H9 (cell line): Measurements from ENCODE around the gene ZNF732. TPM values are rescaled to one million over a fixed set of nuclear protein-coding genes. Genes with fewer than 3 reads are reported as not detected.

ENCODE experiments used
- DNase-seq: peaks from one replicate; pipeline ENCODE4 v3.0.0-alpha.2; 2017
- H2AFZ ChIP-seq: one replicate; pipeline ENCODE4 v1.6.1; 2013; ENCODE audit warnings: mild to moderate bottlenecking, low read length, control low read depth, moderate library complexity
- H2AK5ac ChIP-seq: 2 replicates; pipeline ENCODE4 v1.6.1; 2013; ENCODE audit warnings: low read length, control low read depth, mixed read lengths; ENCODE audit not compliant: insufficient read length
- H2BK120ac ChIP-seq: one replicate; pipeline ENCODE4 v1.6.1; 2013; ENCODE audit warnings: low read depth, mild to moderate bottlenecking, low read length, control low read depth, inconsistent platforms; ENCODE audit not compliant: poor library complexity, severe bottlenecking
- H2BK12ac ChIP-seq: 2 replicates; pipeline ENCODE4 v1.6.1; 2013; ENCODE audit warnings: low read length, control low read depth, mixed read lengths, low read depth; ENCODE audit not compliant: insufficient read length
- H2BK15ac ChIP-seq: 2 replicates; pipeline ENCODE4 v1.6.1; 2013; ENCODE audit warnings: low read depth, low read length, control low read depth
- H2BK20ac ChIP-seq: one replicate; pipeline ENCODE4 v1.6.1; 2013; ENCODE audit warnings: low read depth, mild to moderate bottlenecking, low read length, control low read depth, inconsistent platforms; ENCODE audit not compliant: poor library complexity, severe bottlenecking
- H2BK5ac ChIP-seq: 2 replicates; pipeline ENCODE4 v1.6.1; 2013; ENCODE audit warnings: low read length, control low read depth, mixed read lengths; ENCODE audit not compliant: insufficient read length
- H3K14ac ChIP-seq: 2 replicates; pipeline ENCODE4 v1.6.1; 2013; ENCODE audit warnings: low read length, control low read depth; ENCODE audit not compliant: insufficient read depth
- H3K18ac ChIP-seq: 2 replicates; pipeline ENCODE4 v1.6.1; 2013; ENCODE audit warnings: low read depth, mild to moderate bottlenecking, mixed read lengths, low read length, control low read depth; ENCODE audit not compliant: insufficient read length
- H3K23ac ChIP-seq: 2 replicates; pipeline ENCODE4 v1.6.1; 2013; ENCODE audit warnings: low read length, control low read depth, mixed read lengths, low read depth; ENCODE audit not compliant: insufficient read length
- H3K23me2 ChIP-seq: 2 replicates; pipeline ENCODE4 v1.6.1; 2013; ENCODE audit warnings: low read depth, mild to moderate bottlenecking, mixed read lengths, low read length, control low read depth; ENCODE audit not compliant: insufficient read length, poor library complexity, severe bottlenecking
- H3K27ac ChIP-seq: 2 replicates; pipeline ENCODE4 v1.5.1; 2013; ENCODE audit warnings: low read length, control low read depth, mixed read lengths, low read depth; ENCODE audit not compliant: insufficient read length
- H3K27me3 ChIP-seq: 2 replicates; pipeline ENCODE4 v1.6.1; 2013; ENCODE audit warnings: low read length, control low read depth, inconsistent platforms; ENCODE audit not compliant: insufficient read depth
- H3K4ac ChIP-seq: 2 replicates; pipeline ENCODE4 v1.6.1; 2013; ENCODE audit warnings: low read depth, mild to moderate bottlenecking, control low read depth, inconsistent platforms, low read length, moderate library complexity
- H3K4me1 ChIP-seq: 2 replicates; pipeline ENCODE4 v1.6.1; 2013; ENCODE audit warnings: low read length, control low read depth, inconsistent platforms; ENCODE audit not compliant: insufficient read depth
- H3K4me2 ChIP-seq: 2 replicates; pipeline ENCODE4 v1.6.1; 2013; ENCODE audit warnings: low read length, control low read depth, mixed read lengths; ENCODE audit not compliant: insufficient read length, insufficient read depth
- H3K56ac ChIP-seq: 2 replicates; pipeline ENCODE4 v1.6.1; 2013; ENCODE audit warnings: low read depth, mild to moderate bottlenecking, mixed read lengths, low read length, control low read depth; ENCODE audit not compliant: insufficient read length
- H3K79me1 ChIP-seq: 2 replicates; pipeline ENCODE4 v1.6.1; 2013; ENCODE audit warnings: low read depth, mild to moderate bottlenecking, moderate library complexity, low read length, control low read depth, inconsistent platforms; ENCODE audit not compliant: insufficient read depth, poor library complexity, severe bottlenecking
- H3K79me2 ChIP-seq: 2 replicates; pipeline ENCODE4 v1.6.1; 2013; ENCODE audit warnings: low read length, control low read depth, inconsistent platforms; ENCODE audit not compliant: insufficient read depth
- H3K9ac ChIP-seq: 2 replicates; pipeline ENCODE4 v1.6.1; 2013; ENCODE audit warnings: low read length, control low read depth, mixed read lengths; ENCODE audit not compliant: insufficient read length; ENCODE audit errors: extremely low read depth
- H3K9me3 ChIP-seq: one replicate; pipeline ENCODE4 v1.6.1; 2013; ENCODE audit warnings: low read depth, low read length, inconsistent platforms; ENCODE audit not compliant: control insufficient read depth
- H3T11ph ChIP-seq: one replicate; pipeline ENCODE4 v1.6.1; 2013; ENCODE audit warnings: mild to moderate bottlenecking, low read length, control low read depth, inconsistent platforms
- H4K20me1 ChIP-seq: one replicate; pipeline ENCODE4 v1.6.1; 2013; ENCODE audit not compliant: control insufficient read depth, insufficient read length, insufficient read depth
- H4K5ac ChIP-seq: 2 replicates; pipeline ENCODE4 v1.6.1; 2013; ENCODE audit warnings: low read depth, mild to moderate bottlenecking, mixed read lengths, low read length, control low read depth; ENCODE audit not compliant: insufficient read length
- H4K8ac ChIP-seq: replicated peaks from 2 replicates; pipeline ENCODE4 v1.6.1; 2013; ENCODE audit warnings: low read length, control low read depth, mixed read lengths, low read depth; ENCODE audit not compliant: insufficient read length
- H4K91ac ChIP-seq: 2 replicates; pipeline ENCODE4 v1.6.1; 2013; ENCODE audit warnings: low read depth, mild to moderate bottlenecking, moderate library complexity, mixed read lengths, low read length, control low read depth; ENCODE audit not compliant: insufficient read length
- H3K27ac Mint-ChIP-seq, 3 experiments: 2 replicates in 2 of 3; 3 replicates in 1 of 3; pipeline ENCODE4 v1.8.0; 2020 to 2021; ENCODE audit warnings: mixed read lengths in 3 of 3, mild to moderate bottlenecking in 1 of 3, moderate library complexity in 1 of 3
- H3K27me3 Mint-ChIP-seq: 2 replicates; pipeline ENCODE4 v1.8.0; 2021; ENCODE audit warnings: low read depth, mild to moderate bottlenecking, moderate library complexity, mixed read lengths
- H3K36me3 Mint-ChIP-seq, 3 experiments: 2 replicates in 2 of 3; 3 replicates in 1 of 3; pipeline ENCODE4 v1.8.0; 2020 to 2021; ENCODE audit warnings: low read depth in 3 of 3, mixed read lengths in 3 of 3; ENCODE audit not compliant: insufficient read depth in 1 of 3
- H3K4me1 Mint-ChIP-seq, 2 experiments: 2 replicates each; pipeline ENCODE4 v1.8.0; 2020; ENCODE audit warnings: mixed read lengths in 2 of 2
- H3K4me3 Mint-ChIP-seq, 2 experiments: 2 replicates in 1 of 2; 3 replicates in 1 of 2; pipeline ENCODE4 v1.8.0; 2020 to 2021; ENCODE audit warnings: mild to moderate bottlenecking in 2 of 2, mixed read lengths in 2 of 2, moderate library complexity in 1 of 2
- H3K9me3 Mint-ChIP-seq, 2 experiments: 2 replicates in 1 of 2; 3 replicates in 1 of 2; pipeline ENCODE4 v1.8.0; 2020; ENCODE audit warnings: mild to moderate bottlenecking in 2 of 2, mixed read lengths in 2 of 2, moderate library complexity in 1 of 2
- WGBS: extraction: QIAGEN DNeasy Blood & Tissue Kit; methylation state at CpG from one replicate; pipeline ENCODE4 v1.1.7; 2013; ENCODE audit warnings: missing lambda C conversion rate, low lambda C conversion rate, mixed read lengths; ENCODE audit not compliant: insufficient read length; ENCODE audit errors: extremely low coverage; 5-methylcytosine and 5-hydroxymethylcytosine counted together
- total RNA-seq: library from RNA; stranded (reverse); gene quantifications from 2 replicates; pipeline ENCODE4 v1.2.1, GENCODE V29; 2021
- TF ChIP-seq, protein P1 (sequence below): fragments of 200-600 bp; sonication (generic); conservative IDR thresholded peaks from 3 replicates; pipeline ENCODE4 v1.8.0; 2021; ENCODE audit warnings: antibody characterized with exemption, mild to moderate bottlenecking

ZNF732 gene
- total RNA-seq, 1 experiment from 2014 or later: 13.6 TPM

DNA sequence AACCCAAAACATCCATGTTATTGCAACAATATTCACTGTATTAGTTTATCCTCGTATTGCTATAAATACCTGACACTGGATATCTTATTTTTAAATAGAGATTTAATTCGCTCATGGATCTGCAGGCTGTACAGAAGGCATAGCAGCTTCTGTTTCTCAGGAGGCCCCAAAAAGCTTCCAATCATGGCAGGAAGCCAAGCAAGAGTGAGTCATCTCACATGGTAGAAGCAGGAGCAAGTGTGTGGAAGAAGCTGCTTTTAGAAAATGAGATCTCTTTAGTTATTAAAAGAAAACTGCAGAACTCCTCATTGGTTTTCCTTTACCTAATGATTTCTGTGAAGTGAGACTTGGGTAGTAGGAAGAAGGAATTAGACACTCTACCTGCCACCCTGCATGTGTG, 16.4 kb downstream of the ZNF732 start:
- no peak overlapping the region for H2BK5ac ChIP-seq
- no peak overlapping the region for H3K23ac ChIP-seq
- no peak overlapping the region for H3K4me2 ChIP-seq
- Mint-ChIP-seq H3K9me3 (peaks cover 76 to 77% of the 10 kb centered on the region in 2 experiments), H3K27ac (no peak overlapping the region), H3K27me3 (no peaks in the 10 kb centered on the region; the same call in 1 of the 2 replicates), H3K4me1 (no peaks in the 10 kb centered on the region), H3K36me3 (peaks cover 38 to 51% (median 46%) of the 10 kb centered on the region in 3 experiments), H3K4me3 (no peak overlapping the region)
- H3T11ph ChIP-seq: no peak overlapping the region
- no peak overlapping the region for H3K27ac ChIP-seq
- H2AFZ ChIP-seq: no peak overlapping the region
- WGBS: no CpG with 5 or more reads among the region's 2 CpGs
- peaks cover under 1% of the 10 kb centered on the region for H3K79me1 ChIP-seq
- no peak overlapping the region for H3K18ac ChIP-seq
- H3K4ac ChIP-seq: no peak overlapping the region
- H2BK12ac ChIP-seq: no peak overlapping the region
- H4K5ac ChIP-seq: no peak overlapping the region
- no peak overlapping the region for H3K14ac ChIP-seq
- H3K56ac ChIP-seq: no peak overlapping the region
- H3K23me2 ChIP-seq: no peaks in the 10 kb centered on the region
- H4K91ac ChIP-seq: no peak overlapping the region
- H4K8ac ChIP-seq: no peak overlapping the region
- peaks cover 8% of the 10 kb centered on the region for H3K9me3 ChIP-seq
- H3K4me1 ChIP-seq: no peaks in the 10 kb centered on the region
- TF ChIP-seq, protein P1, sequence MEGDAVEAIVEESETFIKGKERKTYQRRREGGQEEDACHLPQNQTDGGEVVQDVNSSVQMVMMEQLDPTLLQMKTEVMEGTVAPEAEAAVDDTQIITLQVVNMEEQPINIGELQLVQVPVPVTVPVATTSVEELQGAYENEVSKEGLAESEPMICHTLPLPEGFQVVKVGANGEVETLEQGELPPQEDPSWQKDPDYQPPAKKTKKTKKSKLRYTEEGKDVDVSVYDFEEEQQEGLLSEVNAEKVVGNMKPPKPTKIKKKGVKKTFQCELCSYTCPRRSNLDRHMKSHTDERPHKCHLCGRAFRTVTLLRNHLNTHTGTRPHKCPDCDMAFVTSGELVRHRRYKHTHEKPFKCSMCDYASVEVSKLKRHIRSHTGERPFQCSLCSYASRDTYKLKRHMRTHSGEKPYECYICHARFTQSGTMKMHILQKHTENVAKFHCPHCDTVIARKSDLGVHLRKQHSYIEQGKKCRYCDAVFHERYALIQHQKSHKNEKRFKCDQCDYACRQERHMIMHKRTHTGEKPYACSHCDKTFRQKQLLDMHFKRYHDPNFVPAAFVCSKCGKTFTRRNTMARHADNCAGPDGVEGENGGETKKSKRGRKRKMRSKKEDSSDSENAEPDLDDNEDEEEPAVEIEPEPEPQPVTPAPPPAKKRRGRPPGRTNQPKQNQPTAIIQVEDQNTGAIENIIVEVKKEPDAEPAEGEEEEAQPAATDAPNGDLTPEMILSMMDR: no peak
- no peak overlapping the region for H2BK20ac ChIP-seq
- H2BK120ac ChIP-seq: no peak overlapping the region
- H3K79me2 ChIP-seq: peaks cover 24% of the 10 kb centered on the region; the same call in 1 of the 2 replicates
- no peak for DNase-seq
- H3K9ac ChIP-seq: no peak overlapping the region
- no peak overlapping the region for H2BK15ac ChIP-seq
- no peaks in the 10 kb centered on the region for H4K20me1 ChIP-seq
- H2AK5ac ChIP-seq: no peak overlapping the region
- H3K27me3 ChIP-seq: no peaks in the 10 kb centered on the region
